Lower leg skin (tissue), 3 donors: ENCODE measurements around the gene CCL13.

Source experiments
- CTCF ChIP-seq, 3 donors: fragments of 450-650 bp; IDR thresholded peaks; one replicate each; pipeline ENCODE4 v1.5.1; 2016; ENCODE audit warnings: antibody characterized with exemption in 3 of 3, mild to moderate bottlenecking in 3 of 3, moderate library complexity in 2 of 3
- POLR2A ChIP-seq, 2 donors: fragments of 450-650 bp; IDR thresholded peaks; one replicate each; pipeline ENCODE4 v1.6.1; 2016 to 2017; ENCODE audit warnings: antibody characterized with exemption in 2 of 2, mild to moderate bottlenecking in 1 of 2, moderate library complexity in 1 of 2

- TF ChIP-seq POLR2A (IDR thresholded peaks at IDR 0.05) = no peak
- TF ChIP-seq CTCF (IDR thresholded peaks at IDR 0.05) = no peak
Measured at GRCh38 chr17:34368196-34368945, 12.1 kb downstream of the CCL13 start.
